ENCODE data around the gene FAM156A.
"Not testable (repeated sequence)": the region's sequence is repeated elsewhere in the genome, so short reads cannot be mapped to it uniquely, and the experiment has no call there.

The FAM156A gene

GRCh38 chrX:52933976-52934703 is 24.2 kb downstream of the FAM156A start:
- DNase-seq (ENCODE audit: low read depth in 1 of 2, low spot score in 1 of 2) = no peak
- TF ChIP-seq POLR2AphosphoS5 (IDR thresholded peaks at IDR 0.05; ENCODE audit: low read depth) = no peak
- no peak for TF ChIP-seq CTCF (IDR thresholded peaks at IDR 0.05; ENCODE audit: insufficient read depth, low read length)
- no peak for TF ChIP-seq SPI1 (IDR thresholded peaks at IDR 0.05; ENCODE audit: borderline replicate concordance, low read depth)
- no peak for TF ChIP-seq GABPA (IDR thresholded peaks at IDR 0.05; ENCODE audit: low read depth)
- no peak for TF ChIP-seq REST (IDR thresholded peaks at IDR 0.05; ENCODE audit: insufficient replicate concordance, low read depth)
- Histone ChIP-seq H3K27me3 (ENCODE audit: insufficient read depth, poor library complexity, severe bottlenecking) (no peaks in the 10 kb centered on the region), H3K27ac (replicated peaks) (peak overlapping the region; percentile 97), H3K4me3 (replicated peaks; ENCODE audit: insufficient read depth, low read length) (peak overlapping the region; percentile 49)

- H3K27ac ChIP-seq (replicated peaks) = no peak overlapping the region
- H3K27me3 ChIP-seq (ENCODE audit: insufficient read depth, poor library complexity, severe bottlenecking) = no peaks in the 10 kb centered on the region
- TF ChIP-seq POLR2AphosphoS5 (IDR thresholded peaks at IDR 0.05; ENCODE audit: low read depth) (no peak), REST (IDR thresholded peaks at IDR 0.05; ENCODE audit: insufficient replicate concordance, low read depth) (no peak), SPI1 (IDR thresholded peaks at IDR 0.05; ENCODE audit: borderline replicate concordance, low read depth) (no peak), CTCF (IDR thresholded peaks at IDR 0.05; ENCODE audit: insufficient read depth, low read length) (no peak), GABPA (IDR thresholded peaks at IDR 0.05; ENCODE audit: low read depth) (no peak)
- H3K4me3 ChIP-seq (replicated peaks; ENCODE audit: insufficient read depth, low read length) = no peak overlapping the region
- no peak for DNase-seq (ENCODE audit: low read depth in 1 of 2, low spot score in 1 of 2)
Measured at GRCh38 chrX:52933213-52933612, 25.1 kb downstream of the FAM156A start.

- not testable (repeated sequence) for H3K4me3 ChIP-seq (replicated peaks; ENCODE audit: insufficient read depth, low read length); H3K27me3 ChIP-seq (ENCODE audit: insufficient read depth, poor library complexity, severe bottlenecking); H3K27ac ChIP-seq (replicated peaks); DNase-seq (ENCODE audit: low read depth in 1 of 2, low spot score in 1 of 2)
Measured at GRCh38 chrX:52930214-52930613, 28.1 kb downstream of the FAM156A start.

GRCh38 chrX:52923781-52924241 is 34.5 kb downstream of the FAM156A start:
- peak in 1 of 2 experiments; percentile 45 for DNase-seq (ENCODE audit: low read depth in 1 of 2, low spot score in 1 of 2)
- no peak for TF ChIP-seq CTCF (IDR thresholded peaks at IDR 0.05; ENCODE audit: insufficient read depth, low read length)
- TF ChIP-seq REST (IDR thresholded peaks at IDR 0.05; ENCODE audit: insufficient replicate concordance, low read depth) = no peak
- peak; percentile 76 for TF ChIP-seq SPI1 (IDR thresholded peaks at IDR 0.05; ENCODE audit: borderline replicate concordance, low read depth)
- Histone ChIP-seq H3K4me3 (replicated peaks; ENCODE audit: insufficient read depth, low read length) (no peak overlapping the region), H3K27ac (replicated peaks) (no peak overlapping the region), H3K27me3 (ENCODE audit: insufficient read depth, poor library complexity, severe bottlenecking) (no peaks in the 10 kb centered on the region)

GRCh38 chrX:52914704-52915103 is 43.6 kb downstream of the FAM156A start:
- not testable (repeated sequence) for H3K27ac ChIP-seq (replicated peaks); H3K27me3 ChIP-seq (ENCODE audit: insufficient read depth, poor library complexity, severe bottlenecking); H3K4me3 ChIP-seq (replicated peaks; ENCODE audit: insufficient read depth, low read length); DNase-seq (ENCODE audit: low read depth in 1 of 2, low spot score in 1 of 2)

GRCh38 chrX:52913681-52914080 is 44.6 kb downstream of the FAM156A start:
- H3K27me3 ChIP-seq (ENCODE audit: insufficient read depth, poor library complexity, severe bottlenecking); H3K4me3 ChIP-seq (replicated peaks; ENCODE audit: insufficient read depth, low read length); H3K27ac ChIP-seq (replicated peaks); DNase-seq (ENCODE audit: low read depth in 1 of 2, low spot score in 1 of 2): not testable (repeated sequence)

Measured in HL-60 (cell line).